Panc1 (cell line): ENCODE data around the gene PDZD4. TPM values are rescaled to one million over a fixed set of nuclear protein-coding genes. Genes with fewer than 3 reads are reported as not detected.

Experiments
- ATAC-seq: fragments of 200-7000 bp; cut with Tn5 transposase; 2 replicates; pipeline ENCODE4 v1.9.1; 2020; ENCODE audit warnings: mild to moderate bottlenecking, moderate library complexity
- BruUV-seq: library from RNA; stranded (reverse); fragments of 400-500 nt; replicated peaks from 2 replicates; lab custom pipeline; 2021; lab: Mats Ljungman, UMichigan
- CTCF ChIA-PET: fragments of 300-600 bp; sonication (Branson Sonifier 250); formaldehyde crosslinking; loops from one replicate; lab custom pipeline; 2022; ENCODE audit warnings: antibody characterized with exemption; lab: Charles Lee
- POLR2A ChIA-PET: fragments of 300-600 bp; sonication (Branson Sonifier 250); formaldehyde crosslinking; loops from one replicate; lab custom pipeline; 2022; ENCODE audit warnings: antibody characterized with exemption; lab: Charles Lee
- DNase-seq: peaks from one replicate; pipeline ENCODE4 v3.0.0-alpha.2; 2010; ENCODE audit warnings: low read depth, low spot score
- H3K27ac ChIP-seq: 2 replicates; pipeline ENCODE4 v1.5.1; 2011; ENCODE audit warnings: mild to moderate bottlenecking, low read length, inconsistent platforms
- H3K27me3 ChIP-seq: fragments of 200-500 bp; sonication (Bioruptor generic); 2 replicates; pipeline ENCODE4 v1.6.0; 2014; ENCODE audit warnings: low read length, inconsistent platforms; ENCODE audit not compliant: control insufficient read depth, insufficient read depth
- H3K36me3 ChIP-seq: fragments of 200-500 bp; sonication (Bioruptor generic); 2 replicates; pipeline ENCODE4 v1.5.1; 2014; ENCODE audit warnings: inconsistent platforms, mild to moderate bottlenecking, low read length, moderate library complexity; ENCODE audit not compliant: control insufficient read depth, insufficient read depth
- H3K4me1 ChIP-seq: 2 replicates; pipeline ENCODE4 v1.5.1; 2011; ENCODE audit warnings: inconsistent platforms, mild to moderate bottlenecking, low read length, moderate library complexity; ENCODE audit not compliant: control insufficient read depth, insufficient read depth
- H3K4me3 ChIP-seq, 2 experiments: 2 replicates each; pipeline ENCODE4 v1.5.1; 2011 to 2012; ENCODE audit warnings: low read depth in 2 of 2, low read length in 2 of 2, mild to moderate bottlenecking in 2 of 2, inconsistent platforms in 1 of 2, moderate library complexity in 1 of 2
- H3K9me3 ChIP-seq: fragments of 200-500 bp; sonication (Bioruptor generic); 2 replicates; pipeline ENCODE4 v1.5.1; 2014; ENCODE audit warnings: low read depth, mild to moderate bottlenecking, inconsistent platforms, low read length, moderate library complexity; ENCODE audit not compliant: control insufficient read depth, insufficient read depth
- CTCF ChIP-seq: fragments of 450-650 bp; IDR thresholded peaks from 2 replicates; pipeline ENCODE4 v1.5.1; 2017; ENCODE audit warnings: mild to moderate bottlenecking
- POLR2AphosphoS5 ChIP-seq: IDR thresholded peaks from 2 replicates; pipeline ENCODE4 v1.6.1; 2012; ENCODE audit warnings: mild to moderate bottlenecking, low read depth, low read length, moderate library complexity
- SIN3A ChIP-seq: IDR thresholded peaks from 2 replicates; pipeline ENCODE4 v1.6.1; 2012; ENCODE audit warnings: low read depth, mild to moderate bottlenecking, low read length, moderate library complexity, borderline replicate concordance; ENCODE audit not compliant: insufficient read depth
- TCF7L2 ChIP-seq: IDR thresholded peaks from 2 replicates; pipeline ENCODE4 v1.6.1; 2011; ENCODE audit warnings: mild to moderate bottlenecking, low read depth, low read length, inconsistent platforms
- in situ Hi-C: cut with HindIII; loops from 2 replicates; pipeline ENCODE4 v1.10.0; 2016; ENCODE audit warnings: low sequenced_read_pairs, low pct_unique_long_range_greater_than_20kb
- intact Hi-C: fragments of 100-400 bp; cut with micrococcal nuclease; formaldehyde crosslinking; loops from one replicate; pipeline ENCODE4 v1.10.0; 2022; ENCODE audit not compliant: unreplicated experiment
- total RNA-seq: library from RNA; stranded (reverse); gene quantifications from one replicate; pipeline ENCODE4 v1.2.1, GENCODE V29; 2021; ENCODE audit not compliant: unreplicated experiment
- TF ChIP-seq, protein P1 (sequence below), 2 experiments: IDR thresholded peaks; 2 replicates each; pipeline ENCODE4 v1.6.1; 2011 to 2012; ENCODE audit warnings: low read depth in 2 of 2, control low read depth in 1 of 2, low read length in 1 of 2, mild to moderate bottlenecking in 1 of 2, moderate library complexity in 1 of 2; ENCODE audit not compliant: insufficient read depth in 1 of 2

PDZD4 gene
- total RNA-seq, 1 experiment from 2014 or later: 37.2 TPM

- POLR2A ChIA-PET: no interaction called here
- Histone ChIP-seq H3K9me3 (no peaks in the 10 kb centered on the region), H3K27ac (no peak overlapping the region), H3K36me3 (no peaks in the 10 kb centered on the region), H3K27me3 (no peaks in the 10 kb centered on the region), H3K4me3 (no peak overlapping the region), H3K4me1 (peaks cover 5% of the 10 kb centered on the region)
- DNase-seq (no peak), ATAC-seq (peak; percentile 32)
- TF ChIP-seq, protein P1, sequence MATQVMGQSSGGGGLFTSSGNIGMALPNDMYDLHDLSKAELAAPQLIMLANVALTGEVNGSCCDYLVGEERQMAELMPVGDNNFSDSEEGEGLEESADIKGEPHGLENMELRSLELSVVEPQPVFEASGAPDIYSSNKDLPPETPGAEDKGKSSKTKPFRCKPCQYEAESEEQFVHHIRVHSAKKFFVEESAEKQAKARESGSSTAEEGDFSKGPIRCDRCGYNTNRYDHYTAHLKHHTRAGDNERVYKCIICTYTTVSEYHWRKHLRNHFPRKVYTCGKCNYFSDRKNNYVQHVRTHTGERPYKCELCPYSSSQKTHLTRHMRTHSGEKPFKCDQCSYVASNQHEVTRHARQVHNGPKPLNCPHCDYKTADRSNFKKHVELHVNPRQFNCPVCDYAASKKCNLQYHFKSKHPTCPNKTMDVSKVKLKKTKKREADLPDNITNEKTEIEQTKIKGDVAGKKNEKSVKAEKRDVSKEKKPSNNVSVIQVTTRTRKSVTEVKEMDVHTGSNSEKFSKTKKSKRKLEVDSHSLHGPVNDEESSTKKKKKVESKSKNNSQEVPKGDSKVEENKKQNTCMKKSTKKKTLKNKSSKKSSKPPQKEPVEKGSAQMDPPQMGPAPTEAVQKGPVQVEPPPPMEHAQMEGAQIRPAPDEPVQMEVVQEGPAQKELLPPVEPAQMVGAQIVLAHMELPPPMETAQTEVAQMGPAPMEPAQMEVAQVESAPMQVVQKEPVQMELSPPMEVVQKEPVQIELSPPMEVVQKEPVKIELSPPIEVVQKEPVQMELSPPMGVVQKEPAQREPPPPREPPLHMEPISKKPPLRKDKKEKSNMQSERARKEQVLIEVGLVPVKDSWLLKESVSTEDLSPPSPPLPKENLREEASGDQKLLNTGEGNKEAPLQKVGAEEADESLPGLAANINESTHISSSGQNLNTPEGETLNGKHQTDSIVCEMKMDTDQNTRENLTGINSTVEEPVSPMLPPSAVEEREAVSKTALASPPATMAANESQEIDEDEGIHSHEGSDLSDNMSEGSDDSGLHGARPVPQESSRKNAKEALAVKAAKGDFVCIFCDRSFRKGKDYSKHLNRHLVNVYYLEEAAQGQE (IDR thresholded peaks at IDR 0.05; ENCODE audit: insufficient read depth in 1 of 2, low read depth in 2 of 2, low read length in 1 of 2): no peak
- TF ChIP-seq SIN3A (no peak), POLR2AphosphoS5 (0 out of 2 replicates have a peak, but pooled peaks have one; percentile 22), TCF7L2 (no peak), CTCF (no peak)
- in situ Hi-C loops: no loop called here
- no TSS peak for BruUV-seq
- intact Hi-C loops: loop anchor here (10.0 kb wide), 1 partner anchor 84 kb away; the partner anchor contains the start of gene L1CAM
- CTCF ChIA-PET: no interaction called here
Measured at GRCh38 chrX:153800746-153801145, 29.6 kb downstream of the PDZD4 start.

DNA sequence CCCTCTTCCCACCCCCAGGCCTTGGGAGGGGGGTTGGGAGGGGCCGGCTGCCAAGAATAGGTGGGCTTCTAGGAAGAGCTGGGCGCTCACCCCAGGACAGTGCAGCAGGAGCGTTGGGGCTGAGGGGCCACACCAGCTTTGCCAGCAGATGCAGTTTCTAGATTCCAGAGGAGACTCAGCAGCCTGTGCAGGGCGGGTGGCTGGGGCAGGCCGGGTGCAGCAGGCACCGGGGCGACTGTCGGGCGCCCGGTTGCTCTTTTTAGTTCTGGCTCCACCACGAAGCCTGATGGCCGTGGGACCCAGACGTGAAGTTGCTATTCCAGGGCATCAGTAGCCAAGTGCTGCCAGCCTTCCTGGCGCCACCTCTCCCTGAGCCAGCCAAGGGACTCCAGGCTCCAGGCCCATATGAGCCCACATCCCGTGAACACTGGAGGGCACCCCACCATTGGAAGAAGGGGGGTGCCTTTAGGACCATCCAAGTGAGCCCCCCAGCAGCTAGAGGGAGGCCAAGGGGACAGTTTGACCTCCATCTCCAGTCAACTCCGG is 30.1 kb downstream of the PDZD4 start:
- no TSS peak for BruUV-seq
- ChIA-PET CTCF (no interaction called here), POLR2A (no interaction called here)
- Histone ChIP-seq H3K4me3 (no peak overlapping the region), H3K27ac (no peak overlapping the region), H3K27me3 (no peaks in the 10 kb centered on the region), H3K36me3 (peaks cover 3% of the 10 kb centered on the region; the same call in 1 of the 2 replicates), H3K9me3 (no peaks in the 10 kb centered on the region), H3K4me1 (peaks cover 10% of the 10 kb centered on the region)
- DNase-seq (no peak), ATAC-seq (peak; percentile 47)
- intact Hi-C loops: loop anchor here (10.0 kb wide), 1 partner anchor 85 kb away; the partner anchor contains the start of gene L1CAM
- in situ Hi-C loops: no loop called here
- TF ChIP-seq POLR2AphosphoS5 (no peak; the same call in 1 of the 2 replicates), CTCF (no peak), SIN3A (no peak), TCF7L2 (no peak)
- TF ChIP-seq, protein P1 (IDR thresholded peaks at IDR 0.05; ENCODE audit: insufficient read depth in 1 of 2, low read depth in 2 of 2, low read length in 1 of 2): no peak
